Activated naive CD8-positive, alpha-beta T cell treated with anti-CD3 and anti-CD28 coated beads, Interleukin-2, amount 10 ng/mL, durations not matched to agents 7 days and 5 days (primary cell): ENCODE data around the gene RBM28. TPM values are rescaled to one million over a fixed set of nuclear protein-coding genes. Genes with fewer than 3 reads are reported as not detected.

Experiments
- ATAC-seq: fragments of 150-1000 bp; cut with Tn5 transposase; one replicate; pipeline ENCODE4 v1.10.0; 2021; ENCODE audit warnings: low read depth, moderate library complexity
- POLR2A ChIA-PET: fragments of 350-600 bp; sonication (Branson Sonifier 250); formaldehyde crosslinking; loops from one replicate; lab custom pipeline; 2021; ENCODE audit warnings: antibody characterized with exemption; lab: Charles Lee
- DNase-seq: peaks from one replicate; pipeline ENCODE4 v3.0.0; 2021
- H3K27ac Mint-ChIP-seq: one replicate; pipeline ENCODE4 v1.8.0; 2022; ENCODE audit warnings: mild to moderate bottlenecking, mixed read lengths
- H3K27me3 Mint-ChIP-seq: one replicate; pipeline ENCODE4 v1.8.0; 2022; ENCODE audit warnings: mild to moderate bottlenecking, moderate library complexity, mixed read lengths
- H3K36me3 Mint-ChIP-seq: one replicate; pipeline ENCODE4 v1.8.0; 2021; ENCODE audit warnings: mild to moderate bottlenecking, mixed read lengths
- H3K4me1 Mint-ChIP-seq: one replicate; pipeline ENCODE4 v1.8.0; 2021; ENCODE audit warnings: mixed read lengths
- H3K4me3 Mint-ChIP-seq: one replicate; pipeline ENCODE4 v1.8.0; 2022; ENCODE audit warnings: mild to moderate bottlenecking, moderate library complexity, mixed read lengths
- H3K9me3 Mint-ChIP-seq: one replicate; pipeline ENCODE4 v1.8.0; 2021; ENCODE audit warnings: mixed read lengths
- total RNA-seq, 2 experiments: library from RNA; stranded (reverse); gene quantifications; one replicate each; pipeline ENCODE4 v1.2.3, GENCODE V29; 2021

RBM28 gene
- total RNA-seq, 2 experiments from 2014 or later = 42.0 to 42.9 TPM

DNA sequence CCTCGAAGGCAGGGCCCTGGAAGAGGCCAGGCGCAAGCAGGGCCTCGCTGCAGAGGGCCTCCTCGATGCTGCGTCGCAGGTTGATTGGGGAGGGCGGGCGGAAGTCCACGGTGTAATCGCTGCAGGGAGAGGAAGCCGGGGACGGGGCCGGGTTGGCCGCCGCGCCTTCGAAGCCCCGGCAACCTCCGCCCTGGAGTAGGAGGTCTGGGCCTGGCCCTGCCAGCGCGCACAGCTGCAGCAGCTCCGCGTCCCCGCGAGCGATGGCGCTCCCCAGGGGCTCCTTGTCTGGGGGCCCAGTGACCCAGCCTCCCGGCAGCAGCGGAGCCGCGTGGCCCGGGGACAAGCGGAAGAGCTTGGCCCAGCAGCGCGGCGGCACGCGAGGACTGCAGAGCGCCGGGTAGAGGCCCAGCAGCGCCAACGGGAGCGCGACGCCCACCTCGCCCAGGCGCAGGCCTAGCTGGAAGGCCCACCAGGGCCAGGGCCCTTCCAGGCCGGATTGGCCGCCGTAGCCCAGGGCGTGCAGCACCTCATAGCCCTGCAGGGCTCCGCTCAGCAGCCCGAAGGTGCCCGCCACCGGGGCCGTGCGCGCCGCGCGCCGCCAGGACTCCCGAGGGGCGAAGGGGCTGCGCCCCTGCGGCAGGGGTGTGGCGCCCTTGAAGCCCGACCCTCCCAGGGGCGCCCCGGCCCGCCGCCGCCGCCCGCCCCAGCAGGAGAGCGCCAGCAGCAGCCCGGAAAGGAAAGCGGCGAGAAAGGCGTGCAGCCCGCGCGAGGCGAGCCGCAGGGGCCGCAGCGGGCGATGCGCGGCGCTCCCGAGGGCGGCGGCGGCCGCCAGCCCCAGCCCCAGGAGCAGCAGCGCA is 7.8 kb upstream of the RBM28 start:
- Mint-ChIP-seq H3K4me3 (no peak overlapping the region), H3K27ac (no peak overlapping the region), H3K27me3 (peaks cover 44% of the 10 kb centered on the region), H3K9me3 (no peaks in the 10 kb centered on the region), H3K36me3 (no peaks in the 10 kb centered on the region), H3K4me1 (peaks cover 7% of the 10 kb centered on the region)
- peak; percentile 56 for DNase-seq
- POLR2A ChIA-PET = no interaction called here
- ATAC-seq = peak; percentile 51

DNA sequence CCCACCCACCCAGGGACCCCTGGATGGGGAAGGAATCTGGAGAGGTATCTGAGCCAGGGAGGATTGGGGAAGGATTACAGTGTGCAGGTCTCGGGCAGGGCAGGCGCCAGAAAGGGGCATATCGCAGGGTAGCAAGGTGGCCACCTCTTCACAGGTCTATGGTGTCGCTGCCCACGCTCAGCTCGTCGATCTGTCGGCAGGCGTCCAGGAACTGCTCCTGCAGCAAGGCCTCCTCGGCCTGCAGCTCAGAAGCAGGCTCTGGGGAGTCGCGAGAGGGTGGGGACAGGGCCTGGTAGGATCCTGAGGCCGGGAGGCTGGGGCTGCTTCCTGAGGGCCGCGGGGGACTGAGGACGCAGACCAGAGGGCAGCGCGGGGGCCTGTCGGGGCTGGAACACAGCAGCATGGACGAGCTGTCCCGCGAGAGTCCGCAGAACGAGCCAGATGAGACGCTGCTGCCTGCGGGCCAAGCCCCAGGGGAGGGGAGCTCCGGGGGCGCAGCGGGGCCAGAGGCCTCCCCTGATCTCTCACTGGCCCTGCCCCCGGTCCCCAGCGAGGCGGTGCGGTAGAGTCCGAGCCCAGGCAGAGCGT is 7.1 kb upstream of the RBM28 start:
- no peak for ATAC-seq
- POLR2A ChIA-PET = no interaction called here
- Mint-ChIP-seq H3K4me3 (no peak overlapping the region), H3K27me3 (peaks cover 44% of the 10 kb centered on the region), H3K9me3 (no peaks in the 10 kb centered on the region), H3K4me1 (peaks cover 6% of the 10 kb centered on the region), H3K27ac (no peak overlapping the region), H3K36me3 (no peaks in the 10 kb centered on the region)
- no peak for DNase-seq

DNA sequence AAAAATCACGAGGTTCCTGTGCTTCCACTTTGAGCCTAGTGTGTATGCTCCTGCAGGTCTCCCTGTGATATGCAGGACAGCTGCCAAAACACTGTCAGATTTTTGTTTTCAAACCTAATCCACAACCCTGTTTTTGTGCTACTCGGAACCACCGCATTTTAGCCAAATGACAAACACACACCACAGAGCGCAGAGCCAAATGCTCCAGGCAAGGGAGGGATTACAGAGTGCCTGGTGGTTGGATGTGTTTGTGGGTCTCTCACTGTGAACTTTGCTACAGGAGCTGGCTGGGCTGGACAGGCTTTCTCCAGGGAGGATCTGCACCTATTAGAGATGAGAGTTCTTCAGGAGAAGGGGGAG is 5.7 kb upstream of the RBM28 start:
- POLR2A ChIA-PET = interaction anchor here (1.6 kb wide), 1 partner anchor 40 kb away, joined by 3 read pairs; no protein-coding TSS in a partner anchor
- DNase-seq (no peak), ATAC-seq (no peak)
- Mint-ChIP-seq H3K4me1 (peaks cover 1% of the 10 kb centered on the region), H3K27ac (no peak overlapping the region), H3K9me3 (no peaks in the 10 kb centered on the region), H3K36me3 (no peaks in the 10 kb centered on the region), H3K4me3 (no peak overlapping the region), H3K27me3 (peaks cover 44% of the 10 kb centered on the region)

DNA sequence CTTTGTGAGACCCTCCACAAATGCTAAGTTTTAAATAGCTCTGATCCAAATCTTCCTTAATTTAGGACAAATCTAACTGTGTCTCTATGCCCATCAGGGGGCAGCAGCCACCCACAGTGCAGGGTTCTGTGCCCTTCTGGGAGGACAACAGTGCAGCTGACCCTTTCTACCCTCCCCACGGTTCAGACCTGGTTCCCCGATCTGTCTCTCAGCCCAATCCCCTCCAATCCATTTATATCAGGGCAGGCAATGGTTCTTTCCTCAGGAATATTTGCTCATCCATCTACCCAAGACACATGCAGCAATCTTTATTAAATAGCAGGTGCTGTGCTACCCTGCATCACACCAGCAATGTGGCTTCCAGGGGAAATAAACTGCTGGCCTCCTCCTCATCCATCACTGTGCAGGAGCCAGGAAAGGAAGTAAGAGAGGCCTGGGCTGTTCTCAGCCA is 4.0 kb upstream of the RBM28 start:
- H3K4me1 Mint-ChIP-seq = peaks cover 7% of the 10 kb centered on the region
- H3K27ac Mint-ChIP-seq = no peak overlapping the region
- H3K27me3 Mint-ChIP-seq = peaks cover 30% of the 10 kb centered on the region
- POLR2A ChIA-PET = interaction anchor here (0.6 to 1.4 kb wide), 2 partner anchors 40 to 866 kb away, joined by 4 to 9 read pairs; no protein-coding TSS in a partner anchor
- peak; percentile 57 for DNase-seq
- no peak overlapping the region for H3K4me3 Mint-ChIP-seq
- no peaks in the 10 kb centered on the region for H3K36me3 Mint-ChIP-seq
- no peaks in the 10 kb centered on the region for H3K9me3 Mint-ChIP-seq
- ATAC-seq = no peak

DNA sequence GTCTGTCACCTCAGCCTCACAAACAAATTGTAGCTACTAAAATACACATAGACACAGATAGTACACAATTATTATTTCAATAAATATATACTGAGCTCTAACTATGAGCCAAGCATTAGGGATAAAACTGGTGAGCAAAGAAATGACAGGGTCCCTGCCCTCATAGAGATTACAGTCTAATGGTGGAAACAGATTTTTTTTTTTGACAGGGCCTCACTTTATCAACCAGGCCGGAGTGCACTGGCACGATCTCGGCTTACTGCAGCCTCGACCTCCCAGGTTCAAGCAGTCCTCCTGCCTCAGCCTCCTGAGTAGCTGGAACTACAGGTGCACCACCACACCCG is 695 bp upstream of the RBM28 start:
- Mint-ChIP-seq H3K9me3 (no peaks in the 10 kb centered on the region), H3K36me3 (peaks cover 2% of the 10 kb centered on the region), H3K27ac (no peak overlapping the region), H3K4me3 (peak overlapping the region; percentile 60), H3K27me3 (peaks cover 14% of the 10 kb centered on the region), H3K4me1 (peaks cover 28% of the 10 kb centered on the region)
- no peak for ATAC-seq
- POLR2A ChIA-PET = interaction anchor here (0.6 to 1.2 kb wide), 4 partner anchors 11 to 953 kb away, joined by 3 to 4 read pairs (median 3); partner anchors contain the start of gene HILPDA
- DNase-seq = no peak

DNA sequence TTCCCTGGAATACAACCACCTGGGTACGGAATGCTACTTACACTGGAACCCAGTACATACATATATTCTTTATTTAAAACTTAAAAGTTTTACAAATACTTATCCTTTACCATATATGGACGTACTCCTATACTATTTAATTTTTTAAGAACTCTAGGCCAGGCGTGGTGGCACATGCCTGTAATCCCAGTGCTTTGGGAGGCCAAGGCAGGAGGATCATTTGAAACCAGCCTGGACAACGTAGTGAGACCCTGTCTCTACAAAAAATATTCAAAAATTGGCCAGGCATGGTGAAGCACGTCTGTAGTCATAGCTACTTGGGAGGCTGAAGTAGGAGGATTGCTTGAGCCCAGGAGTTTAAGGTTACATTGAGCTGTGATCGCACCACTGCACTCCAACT is 2.0 kb downstream of the RBM28 start:
- POLR2A ChIA-PET = no interaction called here
- DNase-seq (no peak), ATAC-seq (no peak)
- Mint-ChIP-seq H3K4me3 (peak overlapping the region; percentile 94), H3K27ac (no peak overlapping the region), H3K36me3 (peaks cover 14% of the 10 kb centered on the region), H3K9me3 (no peaks in the 10 kb centered on the region), H3K4me1 (peaks cover 28% of the 10 kb centered on the region), H3K27me3 (no peaks in the 10 kb centered on the region)

DNA sequence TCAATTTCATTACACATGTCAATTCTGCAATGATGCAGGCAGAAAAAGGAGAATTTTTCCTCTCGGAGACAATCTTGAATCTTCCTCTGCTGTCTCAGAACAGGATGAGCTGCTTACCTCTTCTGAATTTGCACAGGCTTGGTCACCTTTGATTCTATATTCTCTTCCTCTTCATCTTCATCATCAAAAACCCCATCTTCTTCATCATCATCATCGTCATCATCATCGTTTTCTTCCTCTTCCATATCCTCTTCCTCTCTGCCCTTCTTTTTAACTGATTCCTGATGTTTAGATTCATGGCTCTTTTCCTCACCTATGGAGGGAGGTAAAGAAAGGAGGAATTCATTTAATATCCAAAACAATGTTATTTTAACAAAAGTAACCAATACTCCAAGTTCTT is 8.0 kb downstream of the RBM28 start:
- Mint-ChIP-seq H3K4me3 (no peak overlapping the region), H3K27ac (no peak overlapping the region), H3K9me3 (no peaks in the 10 kb centered on the region), H3K27me3 (no peaks in the 10 kb centered on the region), H3K36me3 (peaks cover 29% of the 10 kb centered on the region), H3K4me1 (peaks cover 6% of the 10 kb centered on the region)
- ATAC-seq (no peak), DNase-seq (no peak)
- POLR2A ChIA-PET = interaction anchor here (0.9 kb wide), 1 partner anchor 8 kb away, joined by 3 read pairs; the partner anchor contains the start of gene RBM28

DNA sequence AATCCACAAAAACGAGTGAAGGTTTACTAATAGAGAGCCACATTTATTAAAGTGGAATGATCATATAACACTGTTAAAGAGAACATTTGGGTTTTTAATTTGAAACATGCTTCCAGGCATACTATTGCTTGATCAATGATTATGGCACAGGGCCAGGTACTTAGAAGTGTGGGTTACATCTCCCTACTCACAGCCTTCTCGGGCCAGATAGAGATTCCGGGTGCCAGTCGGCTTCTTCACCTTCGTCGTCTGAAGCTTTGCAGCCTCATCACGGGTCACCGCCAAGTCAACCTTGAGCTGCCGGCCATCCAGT is 19.4 kb downstream of the RBM28 start:
- H3K27me3 Mint-ChIP-seq = no peaks in the 10 kb centered on the region
- H3K4me1 Mint-ChIP-seq = peaks cover 29% of the 10 kb centered on the region
- no peaks in the 10 kb centered on the region for H3K9me3 Mint-ChIP-seq
- peaks cover 15% of the 10 kb centered on the region for H3K36me3 Mint-ChIP-seq
- H3K4me3 Mint-ChIP-seq = no peak overlapping the region
- POLR2A ChIA-PET = no interaction called here
- DNase-seq = no peak
- no peak overlapping the region for H3K27ac Mint-ChIP-seq
- ATAC-seq = no peak

DNA sequence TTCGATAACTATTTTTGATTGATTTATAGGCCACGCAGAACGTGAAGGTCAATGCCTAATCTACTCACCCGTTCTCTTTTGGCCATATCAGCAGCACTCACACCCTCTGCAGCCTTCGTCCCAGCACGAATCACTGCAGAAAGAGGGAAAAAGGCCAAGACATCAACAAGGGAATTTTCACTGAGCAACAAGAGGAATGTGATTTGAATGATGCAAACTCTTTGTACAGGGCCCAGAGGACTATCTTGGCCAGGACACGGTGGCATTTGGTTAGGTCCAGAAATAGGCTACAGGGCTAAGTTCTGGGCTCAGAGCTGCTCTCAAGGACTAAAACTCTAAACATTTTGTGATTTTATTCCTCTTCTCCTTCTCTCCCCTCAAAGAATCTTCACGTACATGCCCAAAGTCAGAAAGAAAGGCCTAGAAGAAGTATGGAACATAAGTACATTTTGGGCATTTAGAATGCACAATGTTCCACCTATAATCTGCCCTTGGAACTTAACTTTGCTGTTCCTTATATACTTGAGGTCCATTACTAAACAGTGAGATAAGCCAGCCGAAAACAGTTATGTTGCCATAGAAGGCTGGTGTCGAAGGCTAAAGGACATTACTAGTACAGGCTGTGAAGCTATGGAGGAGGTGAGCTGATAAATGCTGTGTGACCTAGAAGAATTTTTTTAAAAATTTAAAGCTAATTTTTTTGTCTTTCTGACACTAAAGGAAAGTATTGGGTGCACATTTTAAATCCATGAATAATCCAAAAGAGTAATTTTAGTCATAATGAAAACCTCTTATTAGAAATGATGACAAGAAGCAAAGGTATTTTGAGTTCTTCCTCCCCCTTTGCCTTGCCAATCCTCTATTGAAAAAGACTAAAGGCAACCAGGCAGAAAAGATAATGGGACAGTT is 20.0 kb downstream of the RBM28 start:
- POLR2A ChIA-PET = no interaction called here
- Mint-ChIP-seq H3K4me3 (no peak overlapping the region), H3K27me3 (no peaks in the 10 kb centered on the region), H3K4me1 (peaks cover 34% of the 10 kb centered on the region), H3K36me3 (peaks cover 19% of the 10 kb centered on the region), H3K9me3 (no peaks in the 10 kb centered on the region), H3K27ac (no peak overlapping the region)
- ATAC-seq (no peak), DNase-seq (no peak)

DNA sequence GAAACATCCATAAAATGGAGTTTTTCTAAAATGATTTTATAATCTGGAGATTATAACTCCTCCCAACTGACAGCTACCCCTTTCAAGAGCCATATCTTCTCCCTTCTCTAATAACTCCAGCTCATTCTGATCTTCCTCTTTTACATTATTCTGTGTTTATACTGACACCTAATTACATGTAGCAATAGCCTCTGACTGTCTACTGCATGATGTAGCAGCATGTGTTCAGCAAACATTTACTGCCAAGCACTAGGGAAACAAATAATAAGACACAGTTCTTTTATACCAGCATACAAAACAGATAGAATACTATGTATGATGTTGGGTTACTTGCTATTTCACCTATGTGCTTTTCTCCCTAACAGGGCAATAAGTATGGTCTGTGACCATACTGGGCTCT is 20.7 kb downstream of the RBM28 start:
- no peak for DNase-seq
- peaks cover 36% of the 10 kb centered on the region for H3K4me1 Mint-ChIP-seq
- H3K9me3 Mint-ChIP-seq = no peaks in the 10 kb centered on the region
- no peaks in the 10 kb centered on the region for H3K27me3 Mint-ChIP-seq
- H3K4me3 Mint-ChIP-seq = no peak overlapping the region
- POLR2A ChIA-PET = no interaction called here
- ATAC-seq = no peak
- no peak overlapping the region for H3K27ac Mint-ChIP-seq
- peaks cover 23% of the 10 kb centered on the region for H3K36me3 Mint-ChIP-seq

DNA sequence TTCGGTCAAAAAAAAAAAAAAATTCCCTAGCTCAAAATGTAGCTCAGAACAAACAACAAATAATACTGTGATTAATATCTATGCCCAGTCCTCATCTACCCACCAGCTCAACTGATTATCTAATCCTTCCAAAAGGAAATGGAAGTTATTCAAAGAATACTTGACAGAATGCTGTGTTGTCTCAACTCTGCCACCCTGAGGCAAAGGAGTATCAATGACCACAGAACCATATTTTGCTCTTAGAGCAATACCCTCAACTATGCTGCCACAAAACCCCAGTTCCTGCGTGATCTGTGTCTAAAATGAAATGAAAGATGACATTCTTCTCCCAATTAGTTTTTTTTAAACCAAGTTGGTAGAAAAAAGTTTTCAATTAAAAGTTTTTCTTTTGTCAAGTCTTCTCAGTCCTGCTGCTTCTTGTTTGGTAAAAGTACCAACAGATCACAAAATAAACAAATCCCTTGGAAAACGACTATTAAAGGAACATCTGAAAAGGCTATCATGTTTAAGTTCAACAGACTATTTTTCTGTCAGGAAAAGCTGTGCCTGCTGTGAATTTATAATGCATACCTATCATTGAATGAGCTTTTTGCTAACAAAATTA is 21.6 kb downstream of the RBM28 start:
- Mint-ChIP-seq H3K27ac (peak overlapping the region; percentile 89), H3K36me3 (peaks cover 31% of the 10 kb centered on the region), H3K4me1 (peaks cover 36% of the 10 kb centered on the region), H3K4me3 (peak overlapping the region; percentile 58), H3K9me3 (no peaks in the 10 kb centered on the region), H3K27me3 (no peaks in the 10 kb centered on the region)
- POLR2A ChIA-PET = interaction anchor here (0.7 to 1.3 kb wide), 5 partner anchors 10 to 112 kb away, joined by 3 to 5 read pairs (median 3); no protein-coding TSS in a partner anchor
- DNase-seq (no peak), ATAC-seq (peak; percentile 64)

DNA sequence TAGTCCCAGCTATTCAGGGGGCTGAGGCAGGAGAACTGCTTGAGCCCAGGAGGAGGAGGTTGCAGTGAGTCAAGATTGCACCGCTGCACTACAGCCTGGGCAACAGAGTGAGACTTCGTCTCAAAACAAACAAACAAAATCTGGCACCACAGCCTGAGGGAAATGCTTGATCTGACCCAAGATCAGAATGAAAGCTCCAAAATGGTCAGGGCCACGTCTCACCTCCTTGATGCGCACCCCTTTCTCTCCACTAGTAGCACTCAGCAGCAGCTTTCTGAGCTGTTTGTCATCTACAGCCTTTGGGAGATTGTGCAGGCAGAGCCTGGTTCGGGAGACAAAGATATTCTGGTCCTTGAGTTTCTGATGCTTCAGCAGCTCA is 22.7 kb downstream of the RBM28 start:
- peak overlapping the region; percentile 71 for H3K4me3 Mint-ChIP-seq

DNA sequence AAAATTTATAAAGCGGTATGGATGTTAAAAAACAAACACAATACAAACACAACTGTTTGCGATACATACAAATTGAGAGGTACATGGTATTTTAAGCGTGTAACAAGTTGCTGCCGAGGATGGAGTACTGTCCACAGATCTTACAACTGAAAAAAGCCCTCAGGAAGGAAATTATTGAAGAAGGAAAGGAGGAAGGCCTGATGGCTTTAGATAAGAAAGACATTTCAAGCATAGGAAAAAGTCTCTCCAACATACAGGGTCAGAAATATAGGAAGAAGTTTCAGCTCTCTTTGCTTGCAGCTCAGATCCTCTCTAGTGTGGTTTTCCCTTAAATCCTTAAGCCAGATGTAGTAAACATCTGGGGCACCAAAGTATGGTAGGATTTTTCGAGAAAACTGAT is 25.0 kb downstream of the RBM28 start:
- H3K4me1 Mint-ChIP-seq = peaks cover 36% of the 10 kb centered on the region
- H3K27ac Mint-ChIP-seq = peak overlapping the region; percentile 35
- no peaks in the 10 kb centered on the region for H3K27me3 Mint-ChIP-seq
- H3K36me3 Mint-ChIP-seq = peaks cover 42% of the 10 kb centered on the region
- POLR2A ChIA-PET = no interaction called here
- ATAC-seq = no peak
- no peak overlapping the region for H3K4me3 Mint-ChIP-seq
- DNase-seq = no peak
- H3K9me3 Mint-ChIP-seq = no peaks in the 10 kb centered on the region

More for the DNA sequence above, 22.7 kb downstream of the RBM28 start:
- peak overlapping the region; percentile 94 for H3K27ac Mint-ChIP-seq
- ATAC-seq (peak; percentile 16), DNase-seq (peak; percentile 42)
- H3K27me3 Mint-ChIP-seq = no peaks in the 10 kb centered on the region
- H3K4me1 Mint-ChIP-seq = peaks cover 36% of the 10 kb centered on the region
- H3K36me3 Mint-ChIP-seq = peaks cover 37% of the 10 kb centered on the region
- H3K9me3 Mint-ChIP-seq = no peaks in the 10 kb centered on the region
- POLR2A ChIA-PET = interaction anchor here (0.6 to 1.5 kb wide), 10 partner anchors 14 to 734 kb away, joined by 3 to 5 read pairs (median 3); partner anchors contain the start of gene RBM28
